Astrocyte (in vitro differentiated cells and primary cell): ENCODE results near the gene PRDM2. TPM values are rescaled to one million over a fixed set of nuclear protein-coding genes. Genes with fewer than 3 reads are reported as not detected.

ENCODE experiments used
- DNase-seq: peaks from one replicate; pipeline ENCODE4 v3.0.0-alpha.2; 2010; ENCODE audit warnings: low read depth
- FAIRE-seq: peaks from 2 replicates; lab custom pipeline; 2011; peaks lifted over from hg19 to GRCh38; lab: Jason Lieb, UNC
- H2AFZ ChIP-seq: 2 replicates; pipeline ENCODE4 v1.6.0; 2012; ENCODE audit warnings: low read depth, low read length, inconsistent platforms
- H3K27ac ChIP-seq: 2 replicates; pipeline ENCODE4 v1.5.1; 2011; ENCODE audit warnings: low read depth, low read length, inconsistent platforms
- H3K27me3 ChIP-seq: 2 replicates; pipeline ENCODE4 v1.6.0; 2011; ENCODE audit warnings: low read length, inconsistent platforms; ENCODE audit not compliant: insufficient read depth
- H3K36me3 ChIP-seq: 2 replicates; pipeline ENCODE4 v1.5.1; 2011; ENCODE audit warnings: low read length, inconsistent platforms; ENCODE audit not compliant: insufficient read depth
- H3K4me1 ChIP-seq: 2 replicates; pipeline ENCODE4 v1.5.1; 2011; ENCODE audit warnings: low read length, inconsistent platforms; ENCODE audit not compliant: insufficient read depth
- H3K4me2 ChIP-seq: 2 replicates; pipeline ENCODE4 v1.6.0; 2012; ENCODE audit warnings: low read length, inconsistent platforms
- H3K4me3 ChIP-seq: 2 replicates; pipeline ENCODE4 v1.5.1; 2011; ENCODE audit warnings: low read depth, mild to moderate bottlenecking, low read length, inconsistent platforms; ENCODE audit not compliant: insufficient read depth
- H3K79me2 ChIP-seq: 2 replicates; pipeline ENCODE4 v1.6.0; 2012; ENCODE audit warnings: mild to moderate bottlenecking, low read length, inconsistent platforms; ENCODE audit not compliant: insufficient read depth
- H3K9ac ChIP-seq: 2 replicates; pipeline ENCODE4 v1.6.0; 2012; ENCODE audit warnings: mild to moderate bottlenecking, low read length, inconsistent platforms
- H3K9me3 ChIP-seq: 2 replicates; pipeline ENCODE4 v1.5.1; 2012; ENCODE audit warnings: low read depth, mild to moderate bottlenecking, low read length, inconsistent platforms; ENCODE audit not compliant: insufficient read depth
- H4K20me1 ChIP-seq: 2 replicates; pipeline ENCODE4 v1.6.0; 2012; ENCODE audit warnings: low read length, inconsistent platforms; ENCODE audit not compliant: insufficient read depth
- H3K27ac Mint-ChIP-seq: one replicate; pipeline ENCODE4 v1.8.0; 2021; ENCODE audit warnings: mild to moderate bottlenecking, mixed read lengths; ENCODE audit not compliant: unreplicated experiment
- H3K27me3 Mint-ChIP-seq: one replicate; pipeline ENCODE4 v1.8.0; 2021; ENCODE audit warnings: low read depth, mixed read lengths; ENCODE audit not compliant: unreplicated experiment
- H3K36me3 Mint-ChIP-seq: one replicate; pipeline ENCODE4 v1.8.0; 2021; ENCODE audit warnings: low read depth, mixed read lengths; ENCODE audit not compliant: unreplicated experiment
- H3K4me1 Mint-ChIP-seq: one replicate; pipeline ENCODE4 v1.8.0; 2021; ENCODE audit warnings: low read depth, mixed read lengths; ENCODE audit not compliant: unreplicated experiment
- H3K4me3 Mint-ChIP-seq: one replicate; pipeline ENCODE4 v1.8.0; 2021; ENCODE audit warnings: mild to moderate bottlenecking, moderate library complexity, mixed read lengths; ENCODE audit not compliant: unreplicated experiment
- H3K9me3 Mint-ChIP-seq: one replicate; pipeline ENCODE4 v1.8.0; 2021; ENCODE audit warnings: mild to moderate bottlenecking, mixed read lengths; ENCODE audit not compliant: unreplicated experiment
- EZH2 ChIP-seq: IDR thresholded peaks from 2 replicates; pipeline ENCODE4 v1.6.1; 2012; ENCODE audit warnings: mild to moderate bottlenecking, low read length, inconsistent platforms; ENCODE audit not compliant: insufficient read depth
- total RNA-seq: library from RNA; stranded (reverse); gene quantifications from 2 replicates; pipeline ENCODE4 v1.2.1, GENCODE V29; 2021
- TF ChIP-seq, protein P1 (sequence below): IDR thresholded peaks from 2 replicates; pipeline ENCODE4 v1.5.1; 2011; ENCODE audit warnings: low read depth, mild to moderate bottlenecking, inconsistent platforms, low read length, moderate library complexity; ENCODE audit not compliant: insufficient read depth

PRDM2 gene
- total RNA-seq, 1 donor from 2014 or later = 49.0 TPM

- Histone ChIP-seq H3K79me2 (peaks cover 11% of the 10 kb centered on the region), H2AFZ (no peak overlapping the region), H3K27ac (no peak overlapping the region), H4K20me1 (peaks cover 27% of the 10 kb centered on the region), H3K4me2 (no peak overlapping the region), H3K9ac (no peak overlapping the region), H3K9me3 (no peaks in the 10 kb centered on the region), H3K4me1 (no peaks in the 10 kb centered on the region), H3K27me3 (no peaks in the 10 kb centered on the region), H3K4me3 (no peak overlapping the region), H3K36me3 (no peaks in the 10 kb centered on the region)
- Mint-ChIP-seq H3K4me3 (no peak overlapping the region), H3K9me3 (no peaks in the 10 kb centered on the region), H3K4me1 (peaks cover 22% of the 10 kb centered on the region), H3K36me3 (peaks cover 4% of the 10 kb centered on the region), H3K27ac (peak overlapping the region; percentile 27), H3K27me3 (no peaks in the 10 kb centered on the region)
- DNase-seq (no peak), FAIRE-seq (peak; percentile 13)
- TF ChIP-seq, protein P1, sequence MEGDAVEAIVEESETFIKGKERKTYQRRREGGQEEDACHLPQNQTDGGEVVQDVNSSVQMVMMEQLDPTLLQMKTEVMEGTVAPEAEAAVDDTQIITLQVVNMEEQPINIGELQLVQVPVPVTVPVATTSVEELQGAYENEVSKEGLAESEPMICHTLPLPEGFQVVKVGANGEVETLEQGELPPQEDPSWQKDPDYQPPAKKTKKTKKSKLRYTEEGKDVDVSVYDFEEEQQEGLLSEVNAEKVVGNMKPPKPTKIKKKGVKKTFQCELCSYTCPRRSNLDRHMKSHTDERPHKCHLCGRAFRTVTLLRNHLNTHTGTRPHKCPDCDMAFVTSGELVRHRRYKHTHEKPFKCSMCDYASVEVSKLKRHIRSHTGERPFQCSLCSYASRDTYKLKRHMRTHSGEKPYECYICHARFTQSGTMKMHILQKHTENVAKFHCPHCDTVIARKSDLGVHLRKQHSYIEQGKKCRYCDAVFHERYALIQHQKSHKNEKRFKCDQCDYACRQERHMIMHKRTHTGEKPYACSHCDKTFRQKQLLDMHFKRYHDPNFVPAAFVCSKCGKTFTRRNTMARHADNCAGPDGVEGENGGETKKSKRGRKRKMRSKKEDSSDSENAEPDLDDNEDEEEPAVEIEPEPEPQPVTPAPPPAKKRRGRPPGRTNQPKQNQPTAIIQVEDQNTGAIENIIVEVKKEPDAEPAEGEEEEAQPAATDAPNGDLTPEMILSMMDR = no peak
- TF ChIP-seq EZH2 = no peak
Measured at GRCh38 chr1:13722808-13723360, 22.9 kb downstream of the PRDM2 start.

GRCh38 chr1:13723810-13724209, 23.8 kb downstream of the PRDM2 start:
- Mint-ChIP-seq H3K27ac (no peak overlapping the region), H3K4me1 (peaks cover 31% of the 10 kb centered on the region), H3K9me3 (no peaks in the 10 kb centered on the region), H3K36me3 (peaks cover 4% of the 10 kb centered on the region), H3K4me3 (no peak overlapping the region), H3K27me3 (no peaks in the 10 kb centered on the region)
- no peak for DNase-seq
- no peak for FAIRE-seq
- Histone ChIP-seq H3K79me2 (peaks cover 11% of the 10 kb centered on the region), H3K4me2 (no peak overlapping the region), H3K4me1 (no peaks in the 10 kb centered on the region), H3K36me3 (no peaks in the 10 kb centered on the region), H3K9me3 (no peaks in the 10 kb centered on the region), H3K27me3 (no peaks in the 10 kb centered on the region), H3K9ac (no peak overlapping the region), H3K4me3 (no peak overlapping the region), H4K20me1 (peaks cover 23% of the 10 kb centered on the region), H2AFZ (no peak overlapping the region), H3K27ac (no peak overlapping the region)
- no peak for TF ChIP-seq EZH2
- TF ChIP-seq, protein P1 = no peak

GRCh38 chr1:13725714-13726175, 25.8 kb downstream of the PRDM2 start:
- H4K20me1 ChIP-seq = peaks cover 24% of the 10 kb centered on the region
- no peak overlapping the region for H3K9ac ChIP-seq
- H3K4me2 ChIP-seq = no peak overlapping the region
- Mint-ChIP-seq H3K9me3 (no peaks in the 10 kb centered on the region), H3K4me1 (peaks cover 32% of the 10 kb centered on the region), H3K36me3 (peaks cover 4% of the 10 kb centered on the region), H3K4me3 (no peak overlapping the region), H3K27ac (peak overlapping the region; percentile 88), H3K27me3 (no peaks in the 10 kb centered on the region)
- H3K27ac ChIP-seq = peak overlapping the region; percentile 53
- no peaks in the 10 kb centered on the region for H3K4me1 ChIP-seq
- no peaks in the 10 kb centered on the region for H3K9me3 ChIP-seq
- no peaks in the 10 kb centered on the region for H3K36me3 ChIP-seq
- peaks cover 16% of the 10 kb centered on the region for H3K79me2 ChIP-seq
- H3K27me3 ChIP-seq = no peaks in the 10 kb centered on the region
- DNase-seq (peak; percentile 79), FAIRE-seq (no peak)
- H3K4me3 ChIP-seq = no peak overlapping the region
- no peak for TF ChIP-seq EZH2
- TF ChIP-seq, protein P1 = peak; percentile 43
- H2AFZ ChIP-seq = no peak overlapping the region
